ENCODE measurements around the gene HIP1. TPM values are rescaled to one million over a fixed set of nuclear protein-coding genes. Genes with fewer than 3 reads are reported as not detected.
"Not testable (repeated sequence)": the region's sequence is repeated elsewhere in the genome, so short reads cannot be mapped to it uniquely, and the experiment has no call there.

Gene HIP1
- polyA plus RNA-seq, 4 donors: 33.0 to 40.3 (median 34.0) TPM

GRCh38 chr7:75646571-75647102 lies 92.1 kb downstream of the HIP1 start:
- no peak for DNase-seq (ENCODE audit: low read depth in 4 of 4, low spot score in 2 of 4)

GRCh38 chr7:75645570-75645969 lies 93.2 kb downstream of the HIP1 start:
- DNase-seq (ENCODE audit: low read depth in 4 of 4, low spot score in 2 of 4): no peak

GRCh38 chr7:75644589-75644988 lies 94.2 kb downstream of the HIP1 start:
- no peak for DNase-seq (ENCODE audit: low read depth in 4 of 4, low spot score in 2 of 4)

GRCh38 chr7:75642810-75643486 lies 95.8 kb downstream of the HIP1 start:
- no peak for DNase-seq (ENCODE audit: low read depth in 4 of 4, low spot score in 2 of 4)

GRCh38 chr7:75640201-75640600 lies 98.5 kb downstream of the HIP1 start:
- no peak for DNase-seq (ENCODE audit: low read depth in 4 of 4, low spot score in 2 of 4)

- peak in 1 of 4 donors; percentile 29 for DNase-seq (ENCODE audit: low read depth in 4 of 4, low spot score in 2 of 4)
Measured at GRCh38 chr7:75639886-75640190, 98.9 kb downstream of the HIP1 start.

GRCh38 chr7:75639071-75639885 lies 99.5 kb downstream of the HIP1 start:
- peak in 3 of 4 donors; percentile 37 to 49 (median 40) for DNase-seq (ENCODE audit: low read depth in 4 of 4, low spot score in 2 of 4)

- DNase-seq (ENCODE audit: low read depth in 4 of 4, low spot score in 2 of 4): peak in 2 of 4 donors; percentile 27 to 31
Measured at GRCh38 chr7:75638594-75639070, 100.1 kb downstream of the HIP1 start.

- DNase-seq (ENCODE audit: low read depth in 4 of 4, low spot score in 2 of 4): no peak
Measured at GRCh38 chr7:75637854-75638593, 100.7 kb downstream of the HIP1 start.

GRCh38 chr7:75635036-75635435 lies 103.7 kb downstream of the HIP1 start:
- no peak for DNase-seq (ENCODE audit: low read depth in 4 of 4, low spot score in 2 of 4)

- DNase-seq (ENCODE audit: low read depth in 4 of 4, low spot score in 2 of 4): not testable (repeated sequence)
Measured at GRCh38 chr7:75632587-75632986, 106.2 kb downstream of the HIP1 start.

- no peak for DNase-seq (ENCODE audit: low read depth in 4 of 4, low spot score in 2 of 4)
Measured at GRCh38 chr7:75631711-75632110, 107.0 kb downstream of the HIP1 start.

GRCh38 chr7:75630549-75630948 lies 108.2 kb downstream of the HIP1 start:
- no peak for DNase-seq (ENCODE audit: low read depth in 4 of 4, low spot score in 2 of 4)

GRCh38 chr7:75629044-75629443 lies 109.7 kb downstream of the HIP1 start:
- DNase-seq (ENCODE audit: low read depth in 4 of 4, low spot score in 2 of 4): no peak

- no peak for DNase-seq (ENCODE audit: low read depth in 4 of 4, low spot score in 2 of 4)
Measured at GRCh38 chr7:75628055-75628454, 110.7 kb downstream of the HIP1 start.

GRCh38 chr7:75626954-75627353 lies 111.8 kb downstream of the HIP1 start:
- DNase-seq (ENCODE audit: low read depth in 4 of 4, low spot score in 2 of 4): no peak

GRCh38 chr7:75625868-75626267 lies 112.9 kb downstream of the HIP1 start:
- DNase-seq (ENCODE audit: low read depth in 4 of 4, low spot score in 2 of 4): no peak

GRCh38 chr7:75624134-75624832 lies 114.5 kb downstream of the HIP1 start:
- DNase-seq (ENCODE audit: low read depth in 4 of 4, low spot score in 2 of 4): no peak

GRCh38 chr7:75623390-75624133 lies 115.2 kb downstream of the HIP1 start:
- no peak for DNase-seq (ENCODE audit: low read depth in 4 of 4, low spot score in 2 of 4)

- no peak for DNase-seq (ENCODE audit: low read depth in 4 of 4, low spot score in 2 of 4)
Measured at GRCh38 chr7:75621124-75621523, 117.6 kb downstream of the HIP1 start.

Data from left renal cortex interstitium (tissue), 4 donors.